CD14-positive monocyte (primary cell): ENCODE results near the gene PPA1. TPM values are rescaled to one million over a fixed set of nuclear protein-coding genes. Genes with fewer than 3 reads are reported as not detected.
"Not testable (repeated sequence)": the region's sequence is repeated elsewhere in the genome, so short reads cannot be mapped to it uniquely, and the experiment has no call there.

ENCODE experiments used
- DNase-seq, 3 donors: peaks; one replicate each; pipeline ENCODE4 v3.0.0-alpha.2; 2011 to 2022
- H2AFZ ChIP-seq: 2 replicates; pipeline ENCODE4 v1.6.0; 2012; ENCODE audit warnings: mild to moderate bottlenecking, low read depth, low read length, inconsistent platforms; ENCODE audit not compliant: insufficient read depth, poor library complexity, severe bottlenecking
- H3K27ac ChIP-seq, 2 donors: 1 replicate in 1 of 2; 2 replicates in 1 of 2; pipeline ENCODE4 v1.5.1; 2012 to 2013; ENCODE audit warnings: low read length in 2 of 2, control low read depth in 1 of 2, inconsistent platforms in 1 of 2, low read depth in 1 of 2, mild to moderate bottlenecking in 1 of 2
- H3K27me3 ChIP-seq, 2 donors: one replicate each; pipeline versions ENCODE4 v1.6.0 to v1.6.1; 2011 to 2013; ENCODE audit warnings: low read length in 2 of 2; ENCODE audit not compliant: control insufficient read depth in 2 of 2, insufficient read depth in 2 of 2
- H3K36me3 ChIP-seq, 2 donors: replicated peaks in 1 of 2; 1 replicate in 1 of 2; 2 replicates in 1 of 2; pipeline versions ENCODE4 v1.5.1 to v1.6.1; 2012 to 2013; ENCODE audit warnings: low read length in 2 of 2, control low read depth in 1 of 2, inconsistent platforms in 1 of 2, mild to moderate bottlenecking in 1 of 2; ENCODE audit not compliant: insufficient read depth in 2 of 2, control insufficient read depth in 1 of 2
- H3K4me1 ChIP-seq, 2 donors: 1 replicate in 1 of 2; 2 replicates in 1 of 2; pipeline versions ENCODE4 v1.5.1 to v1.6.1; 2012 to 2013; ENCODE audit warnings: low read length in 2 of 2, control low read depth in 1 of 2, inconsistent platforms in 1 of 2, mild to moderate bottlenecking in 1 of 2, moderate library complexity in 1 of 2; ENCODE audit not compliant: insufficient read depth in 2 of 2, control insufficient read depth in 1 of 2
- H3K4me2 ChIP-seq: replicated peaks from 2 replicates; pipeline ENCODE3; 2012; ENCODE audit warnings: low read length, moderate library complexity, mild to moderate bottlenecking; ENCODE audit not compliant: poor library complexity, severe bottlenecking; ENCODE audit errors: extremely low read depth
- H3K4me3 ChIP-seq, 3 experiments: fragments of 200-600 bp in 1 of 3; sonication (generic) in 1 of 3; replicated peaks in 1 of 3; 1 replicate in 2 of 3; 2 replicates in 1 of 3; pipeline ENCODE4 v1.5.1; 2011 to 2013; ENCODE audit warnings: low read length in 3 of 3, mild to moderate bottlenecking in 3 of 3, control low read depth in 2 of 3, low read depth in 2 of 3, inconsistent platforms in 1 of 3, moderate library complexity in 1 of 3
- H3K79me2 ChIP-seq: 2 replicates; pipeline ENCODE4 v1.6.0; 2012; ENCODE audit warnings: mild to moderate bottlenecking, control low read depth, inconsistent platforms, low read length, moderate library complexity; ENCODE audit not compliant: insufficient read depth
- H3K9ac ChIP-seq: 2 replicates; pipeline ENCODE4 v1.6.0; 2017; ENCODE audit warnings: low read length, mild to moderate bottlenecking; ENCODE audit not compliant: insufficient read depth, poor library complexity, severe bottlenecking
- H3K9me3 ChIP-seq, 2 donors: replicated peaks in 1 of 2; 1 replicate in 1 of 2; 2 replicates in 1 of 2; pipeline versions ENCODE4 v1.5.1 to v1.6.1; 2012 to 2013; ENCODE audit warnings: low read length in 2 of 2, control low read depth in 1 of 2; ENCODE audit not compliant: control insufficient read depth in 1 of 2, insufficient read depth in 1 of 2
- H4K20me1 ChIP-seq: 2 replicates; pipeline ENCODE4 v1.6.0; 2012; ENCODE audit warnings: mild to moderate bottlenecking, low read length, control low read depth, moderate library complexity; ENCODE audit not compliant: insufficient read depth
- H3K27ac Mint-ChIP-seq, 7 donors: one replicate each; pipeline ENCODE4 v1.8.0; 2020; ENCODE audit warnings: mild to moderate bottlenecking in 7 of 7, mixed read lengths in 7 of 7, moderate library complexity in 6 of 7, inconsistent platforms in 2 of 7
- H3K27me3 Mint-ChIP-seq, 3 donors: one replicate each; pipeline ENCODE4 v1.8.0; 2021 to 2022; ENCODE audit warnings: low read depth in 3 of 3, mild to moderate bottlenecking in 3 of 3, mixed read lengths in 3 of 3, moderate library complexity in 3 of 3, inconsistent platforms in 1 of 3
- H3K36me3 Mint-ChIP-seq, 2 donors: one replicate each; pipeline ENCODE4 v1.8.0; 2020; ENCODE audit warnings: mixed read lengths in 2 of 2, inconsistent platforms in 1 of 2, mild to moderate bottlenecking in 1 of 2
- H3K4me1 Mint-ChIP-seq: one replicate; pipeline ENCODE4 v1.8.0; 2020; ENCODE audit warnings: mild to moderate bottlenecking, mixed read lengths
- H3K4me3 Mint-ChIP-seq, 2 donors: one replicate each; pipeline ENCODE4 v1.8.0; 2020; ENCODE audit warnings: mild to moderate bottlenecking in 2 of 2, mixed read lengths in 2 of 2, moderate library complexity in 1 of 2
- H3K9me3 Mint-ChIP-seq, 7 donors: one replicate each; pipeline ENCODE4 v1.8.0; 2020 to 2022; ENCODE audit warnings: mixed read lengths in 7 of 7, mild to moderate bottlenecking in 6 of 7, moderate library complexity in 6 of 7, inconsistent platforms in 2 of 7
- CTCF ChIP-seq: fragments of 200-600 bp; IDR thresholded peaks from one replicate; pipeline ENCODE4 v1.8.0; 2022; ENCODE audit warnings: antibody characterized with exemption, mild to moderate bottlenecking
- WGBS: methylation state at CpG from one replicate; pipeline ENCODE4 v1.1.5; 2013; ENCODE audit warnings: missing lambda C conversion rate; ENCODE audit not compliant: insufficient coverage; 5-methylcytosine and 5-hydroxymethylcytosine counted together
- intact Hi-C, 2 donors: fragments of 100-400 bp; cut with micrococcal nuclease; formaldehyde crosslinking; loops; one replicate each; pipeline versions ENCODE4 v1.15.0 to v1.15.1; 2023
- polyA plus RNA-seq, 3 donors: library from polyadenylated mRNA; depleted of rRNA in 1 of 3; unstranded in 2 of 3; stranded (reverse) in 1 of 3; fragments of 300-500 nt in 2 of 3; fragments of >200 nt in 1 of 3; fragmentation: Illumina TruSeq in 2 of 3; gene quantifications; 1 replicate in 2 of 3; 2 replicates in 1 of 3; pipeline ENCODE4 v1.2.3, GENCODE V29; 2012 to 2021

PPA1 gene
- polyA plus RNA-seq, 3 donors = 30.9 to 125 (median 112) TPM

- DNase-seq = no peak
- Histone ChIP-seq H3K9me3 (peaks cover 13 to 14% of the 10 kb centered on the region in 2 donors), H2AFZ (no peak overlapping the region), H3K79me2 (no peaks in the 10 kb centered on the region), H3K27ac (no peak overlapping the region), H4K20me1 (no peaks in the 10 kb centered on the region), H3K9ac (no peak overlapping the region), H3K4me3 (no peak overlapping the region), H3K4me2 (no peak overlapping the region), H3K27me3 (peaks cover 29 to 40% of the 10 kb centered on the region in 2 donors), H3K4me1 (peaks cover 13 to 15% of the 10 kb centered on the region in 2 donors), H3K36me3 (no peaks in the 10 kb centered on the region)
- intact Hi-C loops = no loop called here
- H3K4me1 Mint-ChIP-seq = peaks cover 14% of the 10 kb centered on the region
- H3K36me3 Mint-ChIP-seq = peaks cover 7 to 12% of the 10 kb centered on the region in 2 donors
- peaks cover 41 to 60% (median 50%) of the 10 kb centered on the region in 3 donors for H3K27me3 Mint-ChIP-seq
- no peak overlapping the region for H3K27ac Mint-ChIP-seq
- TF ChIP-seq CTCF = no peak
- no peak overlapping the region for H3K4me3 Mint-ChIP-seq
- WGBS = no CpG with 5 or more reads among the region's 1 CpG
- H3K9me3 Mint-ChIP-seq = peaks cover 13 to 26% (median 19%) of the 10 kb centered on the region in 7 donors
Observed at GRCh38 chr10:70258216-70258615, 25.0 kb upstream of the PPA1 start.

- Mint-ChIP-seq H3K36me3 (peaks cover 7 to 12% of the 10 kb centered on the region in 2 donors), H3K9me3 (peaks cover 13 to 26% (median 19%) of the 10 kb centered on the region in 7 donors), H3K27me3 (peaks cover 45 to 64% (median 53%) of the 10 kb centered on the region in 3 donors), H3K4me1 (peaks cover 14% of the 10 kb centered on the region)
- H3K4me3 ChIP-seq, H3K4me3 Mint-ChIP-seq, H3K27ac ChIP-seq, H2AFZ ChIP-seq, H3K9ac ChIP-seq, intact Hi-C loops, H3K27ac Mint-ChIP-seq, H3K36me3 ChIP-seq, H3K4me2 ChIP-seq, DNase-seq, H4K20me1 ChIP-seq, H3K79me2 ChIP-seq: not testable (repeated sequence)
- WGBS = no CpG with 5 or more reads among the region's 8 CpGs
- peaks cover 13 to 14% of the 10 kb centered on the region in 2 donors for H3K9me3 ChIP-seq
- peaks cover 32 to 44% of the 10 kb centered on the region in 2 donors for H3K27me3 ChIP-seq
- H3K4me1 ChIP-seq = peaks cover 13 to 15% of the 10 kb centered on the region in 2 donors
Observed at GRCh38 chr10:70257816-70258215, 24.6 kb upstream of the PPA1 start.
